ENCODE results near the gene FZR1. TPM values are rescaled to one million over a fixed set of nuclear protein-coding genes. Genes with fewer than 3 reads are reported as not detected.
A peak's percentile ranks its signal among the peaks of the same experiment; 100 is the strongest.
"Not testable (repeated sequence)": the region's sequence is repeated elsewhere in the genome, so short reads cannot be mapped to it uniquely, and the experiment has no call there.

FZR1 gene
- total RNA-seq, 4 donors from 2014 or later = 15.9 to 32.0 (median 21.0) TPM

GRCh38 chr19:3507371-3508120 is 1.4 kb downstream of the FZR1 start:
- H3K4me1 ChIP-seq = peaks cover 11 to 40% of the 10 kb centered on the region in 2 donors
- TF ChIP-seq CTCF (IDR thresholded peaks at IDR 0.05 in 4 of 5, conservative IDR thresholded peaks at IDR 0.05 in 1 of 5) (no peak), POLR2A (IDR thresholded peaks at IDR 0.05) (no peak)
- intact Hi-C loops (cut with DNase I; ENCODE audit: low total_unique reads) (loop anchor here (2.0 to 10.0 kb wide), 3 partner anchors 65 to 553 kb away; partner anchors contain the start of genes APBA3, HMG20B and MRPL54), in situ Hi-C loops (cut with MboI; ENCODE audit: low sequenced_read_pairs in 4 of 4) (no loop called here)
- no peaks in the 10 kb centered on the region for H3K27me3 ChIP-seq
- peak overlapping the region; percentile 76 to 90 (median 84) for H3K27ac ChIP-seq
- DNase-seq (no peak), ATAC-seq (no peak)
- no peaks in the 10 kb centered on the region for H3K9me3 ChIP-seq
- H3K36me3 ChIP-seq = no peaks in the 10 kb centered on the region
- peak overlapping the region; percentile 56 to 90 (median 82) for H3K4me3 ChIP-seq

GRCh38 chr19:3508121-3508661 is 2.1 kb downstream of the FZR1 start:
- ATAC-seq; H3K36me3 ChIP-seq; DNase-seq; H3K4me3 ChIP-seq; H3K27ac ChIP-seq; in situ Hi-C loops (cut with MboI; ENCODE audit: low sequenced_read_pairs in 4 of 4); H3K9me3 ChIP-seq; H3K27me3 ChIP-seq: not testable (repeated sequence)
- peaks cover 11 to 44% of the 10 kb centered on the region in 2 donors for H3K4me1 ChIP-seq
- intact Hi-C loops (cut with DNase I; ENCODE audit: low total_unique reads) = loop anchor here (5.0 to 10.0 kb wide), 2 partner anchors 254 to 553 kb away; partner anchors contain the start of genes APBA3 and MRPL54

DNA sequence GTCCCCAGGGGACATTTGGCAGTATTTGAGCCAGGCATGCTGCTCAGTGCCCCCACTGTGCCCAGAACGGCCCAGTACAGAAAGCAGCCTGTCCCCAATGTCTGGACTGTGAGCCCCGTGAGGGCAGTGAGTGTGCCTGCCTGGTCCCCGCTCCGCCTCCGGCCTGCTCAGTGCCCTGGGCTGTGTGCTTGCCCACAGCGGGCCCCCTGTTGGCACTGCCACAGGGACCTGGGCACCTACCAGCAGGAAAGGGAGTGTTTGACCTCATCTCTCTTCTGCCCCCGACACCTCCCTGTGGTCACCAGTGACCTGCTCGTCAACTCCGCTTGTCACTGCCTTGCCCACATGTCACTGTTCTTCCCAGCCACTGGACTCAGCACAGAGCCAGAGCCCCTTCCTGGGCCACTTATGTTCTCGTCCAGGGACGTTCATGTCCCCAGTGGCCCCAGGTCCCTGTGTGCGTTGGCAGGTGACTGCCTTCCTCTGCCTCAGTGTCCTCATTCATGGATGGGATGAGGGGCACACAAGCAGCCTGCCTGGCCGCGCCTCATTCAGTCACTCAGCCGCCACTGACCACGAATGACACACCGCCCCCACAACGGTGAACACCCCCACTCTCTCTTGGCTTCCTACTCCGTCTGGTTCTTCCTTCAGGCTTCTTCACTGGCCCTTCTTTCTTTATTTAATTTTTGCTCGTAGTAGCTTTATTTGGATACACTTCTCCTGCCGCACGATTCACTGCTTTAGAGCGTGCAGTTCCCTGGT is 2.8 kb downstream of the FZR1 start:
- H3K9me3 ChIP-seq = no peaks in the 10 kb centered on the region
- TF ChIP-seq POLR2A (IDR thresholded peaks at IDR 0.05) (no peak), CTCF (IDR thresholded peaks at IDR 0.05 in 4 of 5, conservative IDR thresholded peaks at IDR 0.05 in 1 of 5) (no peak)
- no peak overlapping the region for H3K27ac ChIP-seq
- no peak overlapping the region for H3K4me3 ChIP-seq
- H3K4me1 ChIP-seq = peaks cover 11 to 44% of the 10 kb centered on the region in 2 donors
- no peaks in the 10 kb centered on the region for H3K36me3 ChIP-seq
- ATAC-seq = no peak
- no peaks in the 10 kb centered on the region for H3K27me3 ChIP-seq
- in situ Hi-C loops (cut with MboI; ENCODE audit: low sequenced_read_pairs in 4 of 4) = no loop called here
- DNase-seq = no peak
- intact Hi-C loops (cut with DNase I; ENCODE audit: low total_unique reads) = loop anchor here (5.0 to 10.0 kb wide), 2 partner anchors 253 to 554 kb away; partner anchors contain the start of genes APBA3 and MRPL54

GRCh38 chr19:3509566-3509989 is 3.5 kb downstream of the FZR1 start:
- H3K36me3 ChIP-seq = no peaks in the 10 kb centered on the region
- TF ChIP-seq CTCF (IDR thresholded peaks at IDR 0.05 in 4 of 5, conservative IDR thresholded peaks at IDR 0.05 in 1 of 5) (no peak), POLR2A (IDR thresholded peaks at IDR 0.05) (no peak)
- ATAC-seq = no peak
- H3K4me1 ChIP-seq = peaks cover 11 to 44% of the 10 kb centered on the region in 2 donors
- no peak overlapping the region for H3K4me3 ChIP-seq
- H3K27me3 ChIP-seq = no peaks in the 10 kb centered on the region
- intact Hi-C loops (cut with DNase I; ENCODE audit: low total_unique reads) (loop anchor here (5.0 to 10.0 kb wide), 2 partner anchors 253 to 555 kb away; partner anchors contain the start of genes APBA3 and MRPL54), in situ Hi-C loops (cut with MboI; ENCODE audit: low sequenced_read_pairs in 4 of 4) (no loop called here)
- no peak overlapping the region for H3K27ac ChIP-seq
- no peaks in the 10 kb centered on the region for H3K9me3 ChIP-seq
- DNase-seq = no peak

DNA sequence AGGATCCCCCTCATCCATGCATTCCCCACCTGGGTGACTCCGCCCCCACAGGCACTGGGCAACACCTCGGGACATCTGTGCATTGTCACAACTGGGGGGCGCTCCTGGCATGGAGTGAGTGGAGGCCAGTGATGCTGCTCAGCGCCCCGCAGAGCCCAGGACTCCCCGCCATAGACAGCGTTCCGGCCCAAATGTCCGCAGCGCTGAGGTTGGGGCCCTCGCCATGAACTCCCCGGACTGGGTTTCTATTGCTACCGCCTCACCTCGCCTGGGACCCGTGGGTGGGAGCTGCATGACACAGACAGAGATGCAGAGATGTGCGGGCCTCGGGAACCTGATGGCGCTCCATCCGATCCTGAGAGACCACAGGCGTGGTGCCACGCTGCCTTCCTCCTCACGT is 4.6 kb downstream of the FZR1 start:
- Histone ChIP-seq H3K9me3 (no peaks in the 10 kb centered on the region), H3K4me1 (peaks cover 7 to 36% of the 10 kb centered on the region in 2 donors), H3K27me3 (no peaks in the 10 kb centered on the region), H3K36me3 (no peaks in the 10 kb centered on the region), H3K27ac (no peak overlapping the region), H3K4me3 (no peak overlapping the region)
- in situ Hi-C loops (cut with MboI; ENCODE audit: low sequenced_read_pairs in 4 of 4) = no loop called here
- no peak for DNase-seq
- ATAC-seq = no peak
- intact Hi-C loops (cut with DNase I; ENCODE audit: low total_unique reads) = no loop called here
- no peak for TF ChIP-seq CTCF (IDR thresholded peaks at IDR 0.05 in 4 of 5, conservative IDR thresholded peaks at IDR 0.05 in 1 of 5)
- no peak for TF ChIP-seq POLR2A (IDR thresholded peaks at IDR 0.05)

Data from gastrocnemius medialis (tissue), 4 donors.